Nephron (organoid): ENCODE results near the gene ALG12.

ENCODE experiments used
- H3K27ac Mint-ChIP-seq, 3 experiments: 2 replicates each; pipeline ENCODE4 v1.8.0; 2020; ENCODE audit warnings: mixed read lengths in 3 of 3, mild to moderate bottlenecking in 2 of 3, moderate library complexity in 1 of 3
- H3K27me3 Mint-ChIP-seq: 2 replicates; pipeline ENCODE4 v1.8.0; 2021; ENCODE audit warnings: low read depth, mild to moderate bottlenecking, moderate library complexity, mixed read lengths
- H3K36me3 Mint-ChIP-seq: 2 replicates; pipeline ENCODE4 v1.8.0; 2020; ENCODE audit warnings: low read depth, mixed read lengths
- H3K4me1 Mint-ChIP-seq: 2 replicates; pipeline ENCODE4 v1.8.0; 2020; ENCODE audit warnings: mixed read lengths
- H3K4me3 Mint-ChIP-seq, 3 experiments: 2 replicates each; pipeline ENCODE4 v1.8.0; 2020; ENCODE audit warnings: mild to moderate bottlenecking in 3 of 3, mixed read lengths in 3 of 3, moderate library complexity in 2 of 3
- H3K9me3 Mint-ChIP-seq: 2 replicates; pipeline ENCODE4 v1.8.0; 2020; ENCODE audit warnings: mixed read lengths
- CTCF ChIP-seq, 3 experiments: fragments of 200-600 bp; sonication (generic); IDR thresholded peaks; one replicate each; pipeline ENCODE4 v1.5.0; 2021; ENCODE audit warnings: antibody characterized with exemption in 3 of 3; ENCODE audit not compliant: unreplicated experiment in 3 of 3

The ALG12 gene

GRCh38 chr22:49965091-49966040 lies 47.1 kb upstream of the ALG12 start:
- Mint-ChIP-seq H3K27me3 (peaks cover 2% of the 10 kb centered on the region), H3K27ac (no peak overlapping the region), H3K4me1 (peaks cover 7% of the 10 kb centered on the region), H3K9me3 (no peaks in the 10 kb centered on the region), H3K36me3 (peaks cover 6% of the 10 kb centered on the region), H3K4me3 (no peak overlapping the region)
- no peak for TF ChIP-seq CTCF (IDR thresholded peaks at IDR 0.05; ENCODE audit: unreplicated experiment in 3 of 3)

DNA sequence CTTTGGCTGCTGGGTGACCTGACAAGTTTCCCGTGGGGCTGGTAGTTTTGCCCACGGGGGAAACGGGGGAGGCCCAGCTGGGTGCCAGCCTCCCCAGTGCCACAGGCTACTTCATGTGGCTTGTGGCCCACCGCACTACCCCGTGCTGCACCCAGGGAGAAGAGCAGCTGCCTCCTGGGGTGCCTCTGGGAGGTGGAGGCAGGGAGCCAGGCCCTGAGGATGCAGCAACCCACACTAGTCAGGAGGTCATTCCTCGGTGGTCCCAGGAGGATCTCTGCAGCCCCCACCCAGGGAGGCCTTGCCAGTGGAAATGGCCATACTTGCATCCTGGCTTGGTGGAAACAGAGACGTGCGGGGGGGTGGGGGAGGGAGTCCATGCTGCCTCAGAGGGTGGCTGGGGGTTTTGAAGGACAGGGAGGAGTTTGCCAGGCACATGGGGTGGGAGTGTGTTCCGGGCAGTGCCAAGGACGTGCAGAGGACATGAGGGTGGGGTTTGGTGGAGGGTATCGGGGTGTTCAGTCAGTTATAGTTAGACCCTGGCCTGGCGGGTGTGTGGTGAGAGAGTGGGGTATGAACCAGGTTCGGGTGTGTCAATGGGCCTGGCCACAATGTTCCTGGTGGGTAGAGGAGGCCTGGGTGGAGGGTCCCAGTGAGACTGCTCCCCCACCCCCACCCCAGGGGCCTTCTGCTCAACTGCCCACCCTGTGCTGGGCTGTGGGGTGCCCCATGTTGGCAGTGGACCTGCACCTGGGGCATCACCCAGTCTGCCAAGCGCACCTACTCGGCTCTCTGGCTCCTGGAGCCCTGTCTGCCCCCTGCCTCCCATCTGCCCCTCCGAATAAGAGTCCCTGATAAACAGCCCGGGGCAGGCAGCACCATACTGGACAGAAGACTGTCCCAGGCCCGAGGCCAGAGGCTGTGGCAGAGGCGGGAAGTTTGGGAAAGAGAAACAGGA lies 46.2 kb upstream of the ALG12 start:
- H3K36me3 Mint-ChIP-seq = peaks cover 6% of the 10 kb centered on the region

DNA sequence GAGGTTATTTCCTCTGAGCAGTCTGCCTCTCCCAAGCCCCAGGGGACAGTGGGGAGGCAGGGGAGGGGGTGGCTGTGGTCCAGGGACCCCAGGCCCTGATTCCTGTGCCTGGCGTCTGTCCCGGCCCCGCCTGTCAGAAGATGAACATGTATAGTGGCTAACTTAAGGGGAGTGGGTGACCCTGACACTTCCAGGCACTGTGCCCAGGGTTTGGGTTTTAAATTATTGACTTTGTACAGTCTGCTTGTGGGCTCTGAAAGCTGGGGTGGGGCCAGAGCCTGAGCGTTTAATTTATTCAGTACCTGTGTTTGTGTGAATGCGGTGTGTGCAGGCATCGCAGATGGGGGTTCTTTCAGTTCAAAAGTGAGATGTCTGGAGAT lies 45.4 kb upstream of the ALG12 start:
- H3K36me3 Mint-ChIP-seq = peaks cover 6% of the 10 kb centered on the region
- no peak for TF ChIP-seq CTCF (IDR thresholded peaks at IDR 0.05; ENCODE audit: unreplicated experiment in 3 of 3)
- H3K4me1 Mint-ChIP-seq = peaks cover 6% of the 10 kb centered on the region
- H3K9me3 Mint-ChIP-seq = no peaks in the 10 kb centered on the region
- no peaks in the 10 kb centered on the region for H3K27me3 Mint-ChIP-seq
- H3K27ac Mint-ChIP-seq = peak overlapping the region; percentile 44 to 61 (median 45)
- peak overlapping the region; percentile 71 to 88 (median 78) for H3K4me3 Mint-ChIP-seq

More for the DNA sequence above, 46.2 kb upstream of the ALG12 start:
- no peaks in the 10 kb centered on the region for H3K9me3 Mint-ChIP-seq
- H3K27me3 Mint-ChIP-seq = no peaks in the 10 kb centered on the region
- H3K4me3 Mint-ChIP-seq = peak overlapping the region; percentile 71 to 88 (median 78)
- TF ChIP-seq CTCF (IDR thresholded peaks at IDR 0.05; ENCODE audit: unreplicated experiment in 3 of 3) = no peak
- H3K4me1 Mint-ChIP-seq = peaks cover 6% of the 10 kb centered on the region
- no peak overlapping the region for H3K27ac Mint-ChIP-seq

DNA sequence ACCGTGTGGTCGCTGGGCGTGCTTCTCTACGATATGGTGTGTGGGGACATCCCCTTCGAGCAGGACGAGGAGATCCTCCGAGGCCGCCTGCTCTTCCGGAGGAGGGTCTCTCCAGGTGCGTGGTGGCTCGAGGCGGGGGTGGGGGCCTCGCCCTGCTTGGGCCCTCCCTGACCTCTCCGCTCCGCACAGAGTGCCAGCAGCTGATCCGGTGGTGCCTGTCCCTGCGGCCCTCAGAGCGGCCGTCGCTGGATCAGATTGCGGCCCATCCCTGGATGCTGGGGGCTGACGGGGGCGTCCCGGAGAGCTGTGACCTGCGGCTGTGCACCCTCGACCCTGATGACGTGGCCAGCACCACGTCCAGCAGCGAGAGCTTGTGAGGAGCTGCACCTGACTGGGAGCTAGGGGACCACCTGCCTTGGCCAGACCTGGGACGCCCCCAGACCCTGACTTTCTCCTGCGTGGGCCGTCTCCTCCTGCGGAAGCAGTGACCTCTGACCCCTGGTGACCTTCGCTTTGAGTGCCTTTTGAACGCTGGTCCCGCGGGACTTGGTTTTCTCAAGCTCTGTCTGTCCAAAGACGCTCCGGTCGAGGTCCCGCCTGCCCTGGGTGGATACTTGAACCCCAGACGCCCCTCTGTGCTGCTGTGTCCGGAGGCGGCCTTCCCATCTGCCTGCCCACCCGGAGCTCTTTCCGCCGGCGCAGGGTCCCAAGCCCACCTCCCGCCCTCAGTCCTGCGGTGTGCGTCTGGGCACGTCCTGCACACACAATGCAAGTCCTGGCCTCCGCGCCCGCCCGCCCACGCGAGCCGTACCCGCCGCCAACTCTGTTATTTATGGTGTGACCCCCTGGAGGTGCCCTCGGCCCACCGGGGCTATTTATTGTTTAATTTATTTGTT lies 44.8 kb upstream of the ALG12 start:
- H3K9me3 Mint-ChIP-seq = no peaks in the 10 kb centered on the region
- H3K4me3 Mint-ChIP-seq = peak overlapping the region; percentile 78 to 88 (median 85)
- H3K36me3 Mint-ChIP-seq = peaks cover 6% of the 10 kb centered on the region
- TF ChIP-seq CTCF (IDR thresholded peaks at IDR 0.05; ENCODE audit: unreplicated experiment in 3 of 3) = no peak
- H3K27me3 Mint-ChIP-seq = no peaks in the 10 kb centered on the region
- H3K27ac Mint-ChIP-seq = peak overlapping the region; percentile 45 to 83 (median 73)
- peaks cover 6% of the 10 kb centered on the region for H3K4me1 Mint-ChIP-seq

GRCh38 chr22:49962012-49962750 lies 43.9 kb upstream of the ALG12 start:
- H3K4me1 Mint-ChIP-seq = peaks cover 7% of the 10 kb centered on the region
- TF ChIP-seq CTCF (IDR thresholded peaks at IDR 0.05; ENCODE audit: unreplicated experiment in 3 of 3) = no peak
- H3K36me3 Mint-ChIP-seq = peaks cover 6% of the 10 kb centered on the region
- H3K27me3 Mint-ChIP-seq = no peaks in the 10 kb centered on the region
- peak overlapping the region; percentile 85 to 88 (median 85) for H3K4me3 Mint-ChIP-seq
- H3K27ac Mint-ChIP-seq = peak overlapping the region in 2 of 3 experiments; percentile 73 to 83
- H3K9me3 Mint-ChIP-seq = no peaks in the 10 kb centered on the region
